Stromal cell of bone marrow (primary cell): Measurements from ENCODE around the gene BAHCC1.
A peak's percentile ranks its signal among the peaks of the same experiment; 100 is the strongest.

Experiments used
- DNase-seq: peaks from one replicate; pipeline ENCODE4 v3.0.0-alpha.2; 2012; ENCODE audit warnings: low read depth

BAHCC1 gene

GRCh38 chr17:81461607-81462500 is 66.6 kb downstream of the BAHCC1 start:
- DNase-seq, result no peak

- DNase-seq, result no peak
These were observed 67.4 kb downstream of the BAHCC1 start for GRCh38 chr17:81462506-81463125.

GRCh38 chr17:81463506-81463905 is 68.2 kb downstream of the BAHCC1 start:
- no peak for DNase-seq

GRCh38 chr17:81464586-81464985 is 69.3 kb downstream of the BAHCC1 start:
- DNase-seq, result no peak

- DNase-seq, result no peak
These were observed 70.7 kb downstream of the BAHCC1 start for GRCh38 chr17:81465910-81466309.

- no peak for DNase-seq
These were observed 71.6 kb downstream of the BAHCC1 start for GRCh38 chr17:81466564-81467472.

GRCh38 chr17:81468111-81468769 is 73.0 kb downstream of the BAHCC1 start:
- no peak for DNase-seq

GRCh38 chr17:81468770-81469121 is 73.5 kb downstream of the BAHCC1 start:
- no peak for DNase-seq

GRCh38 chr17:81469266-81469665 is 74.0 kb downstream of the BAHCC1 start:
- no peak for DNase-seq

GRCh38 chr17:81470270-81470943 is 75.2 kb downstream of the BAHCC1 start:
- no peak for DNase-seq

GRCh38 chr17:81470944-81471817 is 75.9 kb downstream of the BAHCC1 start:
- DNase-seq, result no peak

GRCh38 chr17:81471818-81472456 is 76.7 kb downstream of the BAHCC1 start:
- peak; percentile 87 for DNase-seq

GRCh38 chr17:81473019-81473418 is 77.8 kb downstream of the BAHCC1 start:
- no peak for DNase-seq

GRCh38 chr17:81474958-81475357 is 79.7 kb downstream of the BAHCC1 start:
- DNase-seq, result no peak

- DNase-seq, result no peak
These were observed 80.8 kb downstream of the BAHCC1 start for GRCh38 chr17:81476097-81476496.

GRCh38 chr17:81476635-81477034 is 81.4 kb downstream of the BAHCC1 start:
- no peak for DNase-seq

- DNase-seq, result no peak
These were observed 81.9 kb downstream of the BAHCC1 start for GRCh38 chr17:81477173-81477572.

GRCh38 chr17:81478119-81478518 is 82.9 kb downstream of the BAHCC1 start:
- no peak for DNase-seq

GRCh38 chr17:81479175-81480071 is 84.2 kb downstream of the BAHCC1 start:
- no peak for DNase-seq
